SK-N-SH (cell line): ENCODE results near the gene NSMCE1.

Experiments
- CHD2 ChIP-seq: fragments of 150-350 bp; IDR thresholded peaks from 2 replicates; pipeline ENCODE4 v1.6.1; 2018; ENCODE audit warnings: low read length; ENCODE audit not compliant: partially characterized antibody
- CTCF ChIP-seq: fragments of 200-600 bp; sonication (generic); IDR thresholded peaks from 2 replicates; pipeline ENCODE4 v1.6.1; 2017; ENCODE audit warnings: antibody characterized with exemption, mild to moderate bottlenecking, moderate library complexity
- EP300 ChIP-seq, 2 experiments: IDR thresholded peaks; 2 replicates each; pipeline versions ENCODE4 v1.4.0 to v1.6.1; 2012; ENCODE audit warnings: borderline replicate concordance in 1 of 2, low read depth in 1 of 2, low read length in 1 of 2
- EZH2phosphoT487 ChIP-seq: fragments of 200-600 bp; sonication (generic); IDR thresholded peaks from 2 replicates; pipeline ENCODE4 v1.6.1; 2017; ENCODE audit warnings: low read depth, mixed run types, mild to moderate bottlenecking, antibody characterized with exemption, moderate library complexity, borderline replicate concordance
- JUND ChIP-seq: IDR thresholded peaks from 2 replicates; pipeline ENCODE4 v1.4.0; 2012
- NRF1 ChIP-seq: IDR thresholded peaks from 2 replicates; pipeline ENCODE4 v1.6.1; 2012; ENCODE audit warnings: low read depth, mild to moderate bottlenecking, low read length
- POLR2AphosphoS5 ChIP-seq: IDR thresholded peaks from 2 replicates; pipeline ENCODE4 v1.6.1; 2012; ENCODE audit warnings: low read depth, low read length
- SIN3A ChIP-seq: IDR thresholded peaks from 2 replicates; pipeline ENCODE4 v1.6.1; 2012; ENCODE audit warnings: low read depth, mild to moderate bottlenecking, low read length, moderate library complexity, borderline replicate concordance
- TCF12 ChIP-seq: IDR thresholded peaks from 2 replicates; pipeline ENCODE4 v1.4.0; 2012
- ZBTB33 ChIP-seq: IDR thresholded peaks from 2 replicates; pipeline ENCODE4 v1.4.0; 2012; ENCODE audit warnings: low read depth, borderline replicate concordance

- no peak for TF ChIP-seq SIN3A
- no peak for TF ChIP-seq ZBTB33
- TF ChIP-seq EZH2phosphoT487 = no peak
- TF ChIP-seq TCF12 = no peak
- TF ChIP-seq NRF1 = no peak
- TF ChIP-seq POLR2AphosphoS5 = no peak
- no peak for TF ChIP-seq CTCF
- no peak for TF ChIP-seq CHD2
- TF ChIP-seq JUND = no peak
- no peak for TF ChIP-seq EP300 (IDR thresholded peaks at IDR 0.05; ENCODE audit: borderline replicate concordance in 1 of 2, low read depth in 1 of 2, low read length in 1 of 2)
These were observed 23.2 kb upstream of the NSMCE1 start for GRCh38 chr16:27291722-27292240.
